Fibroblast of lung (primary cell): ENCODE data around the gene CPEB4. TPM values are rescaled to one million over a fixed set of nuclear protein-coding genes. Genes with fewer than 3 reads are reported as not detected.

ENCODE experiments used
- DNase-seq, 2 donors: peaks; one replicate each; pipeline versions ENCODE4 v3.0.0 to v3.0.0-alpha.2; 2010; ENCODE audit warnings: low read depth in 2 of 2
- H2AFZ ChIP-seq: 2 replicates; pipeline ENCODE4 v1.5.1; 2012; ENCODE audit warnings: low read length, control low read depth, inconsistent platforms
- H3K27ac ChIP-seq: 2 replicates; pipeline ENCODE4 v1.5.1; 2011; ENCODE audit warnings: low read length, control low read depth; ENCODE audit not compliant: insufficient read depth
- H3K27me3 ChIP-seq: 2 replicates; pipeline ENCODE4 v1.5.1; 2011; ENCODE audit warnings: mild to moderate bottlenecking, low read length; ENCODE audit not compliant: control insufficient read depth, insufficient read depth
- H3K36me3 ChIP-seq: 2 replicates; pipeline ENCODE4 v1.5.1; 2011; ENCODE audit warnings: low read length; ENCODE audit not compliant: control insufficient read depth, insufficient read depth
- H3K4me1 ChIP-seq: 2 replicates; pipeline ENCODE4 v1.5.1; 2011; ENCODE audit warnings: low read length; ENCODE audit not compliant: control insufficient read depth, insufficient read depth; ENCODE audit errors: extremely low read depth
- H3K4me2 ChIP-seq: 2 replicates; pipeline ENCODE4 v1.5.1; 2011; ENCODE audit warnings: low read length, control low read depth; ENCODE audit not compliant: insufficient read depth; ENCODE audit errors: extremely low read depth
- H3K4me3 ChIP-seq, 4 experiments: fragments of 200-600 bp in 1 of 4; sonication (generic) in 1 of 4; replicated peaks in 1 of 4; 2 replicates each; pipeline ENCODE4 v1.5.1; 2011 to 2016; ENCODE audit warnings: low read length in 4 of 4, low read depth in 3 of 4, mild to moderate bottlenecking in 3 of 4, control low read depth in 2 of 4, inconsistent platforms in 1 of 4, mixed read lengths in 1 of 4; ENCODE audit not compliant: insufficient read depth in 1 of 4; ENCODE audit errors: control extremely low read depth in 1 of 4
- H3K79me2 ChIP-seq: 2 replicates; pipeline ENCODE4 v1.5.1; 2012; ENCODE audit warnings: mild to moderate bottlenecking, low read length, inconsistent platforms; ENCODE audit not compliant: control insufficient read depth, insufficient read depth
- H3K9ac ChIP-seq: 2 replicates; pipeline ENCODE4 v1.5.1; 2011; ENCODE audit warnings: mild to moderate bottlenecking, low read length, control low read depth; ENCODE audit not compliant: insufficient read depth
- H3K9me3 ChIP-seq: 2 replicates; pipeline ENCODE4 v1.5.1; 2012; ENCODE audit warnings: low read depth, low read length; ENCODE audit not compliant: control insufficient read depth, insufficient read depth
- H4K20me1 ChIP-seq: 2 replicates; pipeline ENCODE4 v1.5.1; 2011; ENCODE audit warnings: low read length; ENCODE audit not compliant: control insufficient read depth, insufficient read depth; ENCODE audit errors: extremely low read depth
- CTCF ChIP-seq, 2 donors: IDR thresholded peaks in 1 of 2; conservative IDR thresholded peaks in 1 of 2; 1 replicate in 1 of 2; 2 replicates in 1 of 2; pipeline ENCODE4 v1.5.1; 2011 to 2012; ENCODE audit warnings: low read length in 2 of 2, control low read depth in 1 of 2, inconsistent platforms in 1 of 2, low read depth in 1 of 2, mild to moderate bottlenecking in 1 of 2
- EZH2 ChIP-seq: IDR thresholded peaks from 2 replicates; pipeline ENCODE4 v1.5.1; 2012; ENCODE audit warnings: low read length, control low read depth, mild to moderate bottlenecking; ENCODE audit errors: missing control alignments
- polyA plus RNA-seq, 2 donors: library from polyadenylated mRNA; depleted of rRNA in 1 of 2; stranded (reverse) in 1 of 2; unstranded in 1 of 2; fragments of >200 nt; gene quantifications; 2 replicates each; pipeline ENCODE4 v1.2.1, GENCODE V29; 2011 to 2012; ENCODE audit warnings: missing spikeins in 1 of 2
- total RNA-seq: library from RNA; depleted of rRNA; stranded (reverse); fragments of >200 nt; gene quantifications from 2 replicates; pipeline ENCODE4 v1.2.1, GENCODE V29; 2014

The CPEB4 gene
- total and polyA plus RNA-seq, 2 donors (not counting 1 experiment from before 2014, with no cell fraction given), result 19.9 to 23.6 TPM

DNA sequence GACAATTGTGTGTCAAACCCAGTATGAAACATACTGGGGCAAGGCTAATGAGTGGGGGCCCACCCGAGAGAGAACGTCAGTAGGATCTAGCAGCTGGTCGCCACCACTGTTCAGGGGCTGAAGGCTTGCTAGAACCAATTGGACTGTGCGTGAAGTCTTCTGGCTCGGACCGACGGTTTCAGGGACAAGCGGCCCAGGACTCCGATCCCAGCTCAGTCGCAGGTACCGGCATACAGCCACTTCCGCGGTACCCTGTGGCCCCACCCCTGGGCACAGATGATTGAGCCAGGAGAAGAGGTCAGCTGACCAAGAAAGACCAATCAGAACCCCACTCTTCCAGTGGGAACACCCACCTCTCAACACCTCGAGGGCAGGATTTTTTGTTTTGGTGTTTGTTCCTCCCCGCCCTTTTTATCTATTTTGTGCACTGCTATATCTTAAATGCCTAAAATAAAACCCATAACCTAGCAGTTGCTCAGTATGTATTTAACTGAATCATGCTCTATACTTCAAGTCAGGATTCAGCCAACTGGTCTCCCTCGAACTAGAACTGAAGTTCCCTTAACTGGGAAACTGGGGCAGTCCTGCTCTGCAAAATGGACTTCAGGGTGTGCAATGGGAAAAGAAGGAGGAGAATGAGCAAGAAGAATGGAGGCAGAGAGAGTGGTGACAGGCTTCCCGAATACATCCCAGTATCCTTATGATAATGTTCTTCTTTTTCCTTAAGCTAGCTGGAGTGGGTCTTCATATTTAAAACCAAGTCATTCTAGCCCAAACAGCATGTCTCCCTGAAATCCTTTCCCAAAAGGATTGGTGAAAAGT, 21.1 kb upstream of the CPEB4 start:
- no peaks in the 10 kb centered on the region for H3K79me2 ChIP-seq
- no peak overlapping the region for H3K27ac ChIP-seq
- no peaks in the 10 kb centered on the region for H3K4me1 ChIP-seq
- DNase-seq, result no peak
- no peak overlapping the region for H3K4me3 ChIP-seq
- H4K20me1 ChIP-seq, result no peaks in the 10 kb centered on the region
- TF ChIP-seq CTCF (conservative IDR thresholded peaks at IDR 0.05 in 1 of 2, IDR thresholded peaks at IDR 0.05 in 1 of 2; ENCODE audit: low read depth in 1 of 2, low read length in 2 of 2) (no peak), EZH2 (no peak)
- no peaks in the 10 kb centered on the region for H3K36me3 ChIP-seq
- H2AFZ ChIP-seq, result no peak overlapping the region
- no peak overlapping the region for H3K9ac ChIP-seq
- H3K27me3 ChIP-seq, result no peaks in the 10 kb centered on the region
- H3K9me3 ChIP-seq, result no peaks in the 10 kb centered on the region
- H3K4me2 ChIP-seq, result no peak overlapping the region

GRCh38 chr5:173868096-173868880, 19.9 kb upstream of the CPEB4 start:
- no peaks in the 10 kb centered on the region for H3K36me3 ChIP-seq
- H3K27me3 ChIP-seq, result no peaks in the 10 kb centered on the region
- no peak overlapping the region for H3K27ac ChIP-seq
- no peaks in the 10 kb centered on the region for H3K4me1 ChIP-seq
- no peak overlapping the region for H2AFZ ChIP-seq
- H3K9ac ChIP-seq, result no peak overlapping the region
- H3K9me3 ChIP-seq, result no peaks in the 10 kb centered on the region
- TF ChIP-seq EZH2, result no peak
- TF ChIP-seq CTCF (conservative IDR thresholded peaks at IDR 0.05 in 1 of 2, IDR thresholded peaks at IDR 0.05 in 1 of 2; ENCODE audit: low read depth in 1 of 2, low read length in 2 of 2), result no peak
- no peak overlapping the region for H3K4me3 ChIP-seq
- no peak overlapping the region for H3K4me2 ChIP-seq
- no peaks in the 10 kb centered on the region for H3K79me2 ChIP-seq
- H4K20me1 ChIP-seq, result no peaks in the 10 kb centered on the region
- DNase-seq, result peak in 1 of 2 donors; percentile 71

GRCh38 chr5:173869316-173869715, 18.8 kb upstream of the CPEB4 start:
- no peak overlapping the region for H3K9ac ChIP-seq
- no peak overlapping the region for H2AFZ ChIP-seq
- no peaks in the 10 kb centered on the region for H4K20me1 ChIP-seq
- TF ChIP-seq CTCF (conservative IDR thresholded peaks at IDR 0.05 in 1 of 2, IDR thresholded peaks at IDR 0.05 in 1 of 2; ENCODE audit: low read depth in 1 of 2, low read length in 2 of 2) (no peak), EZH2 (no peak)
- H3K4me1 ChIP-seq, result no peaks in the 10 kb centered on the region
- no peak overlapping the region for H3K4me2 ChIP-seq
- no peak overlapping the region for H3K27ac ChIP-seq
- H3K9me3 ChIP-seq, result no peaks in the 10 kb centered on the region
- H3K4me3 ChIP-seq, result no peak overlapping the region
- no peak for DNase-seq
- H3K27me3 ChIP-seq, result no peaks in the 10 kb centered on the region
- H3K36me3 ChIP-seq, result no peaks in the 10 kb centered on the region
- no peaks in the 10 kb centered on the region for H3K79me2 ChIP-seq
